IPS DF 19.7 (cell line): ENCODE data around the gene ESRP2.
A peak's percentile ranks its signal among the peaks of the same experiment; 100 is the strongest.

ENCODE experiments used
- DNase-seq: peaks from one replicate; pipeline ENCODE4 v3.0.0-alpha.2; 2013; ENCODE audit warnings: low read depth, low spot score

Gene ESRP2

GRCh38 chr16:68237243-68238028, 1.5 kb upstream of the ESRP2 start:
- DNase-seq = peak; percentile 89

- DNase-seq = no peak
Measured at GRCh38 chr16:68236826-68237242, 907 bp upstream of the ESRP2 start.

GRCh38 chr16:68236137-68236825, 354 bp upstream of the ESRP2 start:
- DNase-seq = no peak

- no peak for DNase-seq
Measured at GRCh38 chr16:68235108-68235886, 630 bp downstream of the ESRP2 start.

- DNase-seq = no peak
Measured at GRCh38 chr16:68234188-68235107, 1.5 kb downstream of the ESRP2 start.

GRCh38 chr16:68233835-68234187, 2.1 kb downstream of the ESRP2 start:
- no peak for DNase-seq

GRCh38 chr16:68233085-68233834, 2.7 kb downstream of the ESRP2 start:
- DNase-seq = no peak

- DNase-seq = no peak
Measured at GRCh38 chr16:68232335-68232734, 3.6 kb downstream of the ESRP2 start.

GRCh38 chr16:68231384-68232136, 4.4 kb downstream of the ESRP2 start:
- DNase-seq = no peak

- no peak for DNase-seq
Measured at GRCh38 chr16:68230956-68231355, 5.0 kb downstream of the ESRP2 start.

- no peak for DNase-seq
Measured at GRCh38 chr16:68230176-68230571, 5.8 kb downstream of the ESRP2 start.

GRCh38 chr16:68229431-68230175, 6.3 kb downstream of the ESRP2 start:
- DNase-seq = no peak

GRCh38 chr16:68228652-68229051, 7.3 kb downstream of the ESRP2 start:
- no peak for DNase-seq

- no peak for DNase-seq
Measured at GRCh38 chr16:68227850-68228553, 7.9 kb downstream of the ESRP2 start.

- DNase-seq = no peak
Measured at GRCh38 chr16:68227183-68227793, 8.6 kb downstream of the ESRP2 start.

- DNase-seq = no peak
Measured at GRCh38 chr16:68226116-68226515, 9.8 kb downstream of the ESRP2 start.

GRCh38 chr16:68223072-68223471, 12.9 kb downstream of the ESRP2 start:
- DNase-seq = no peak

GRCh38 chr16:68219725-68220351, 16.1 kb downstream of the ESRP2 start:
- no peak for DNase-seq
